Skeletal muscle tissue (tissue), 4 donors: ENCODE results near the gene SRBD1. TPM values are rescaled to one million over a fixed set of nuclear protein-coding genes. Genes with fewer than 3 reads are reported as not detected.
A peak's percentile ranks its signal among the peaks of the same experiment; 100 is the strongest.

Experiments used
- H3K27ac ChIP-seq: one replicate; pipeline ENCODE4 v1.7.0; 2013; ENCODE audit warnings: mild to moderate bottlenecking, low read depth, low read length, inconsistent platforms
- H3K27me3 ChIP-seq, 3 donors: one replicate each; pipeline ENCODE4 v1.7.0; 2013; ENCODE audit warnings: low read length in 3 of 3; ENCODE audit not compliant: control insufficient read depth in 3 of 3, insufficient read depth in 3 of 3
- H3K36me3 ChIP-seq, 3 donors: one replicate each; pipeline ENCODE4 v1.7.0; 2013; ENCODE audit warnings: low read length in 3 of 3; ENCODE audit not compliant: control insufficient read depth in 3 of 3, insufficient read depth in 3 of 3
- H3K4me1 ChIP-seq, 3 donors: one replicate each; pipeline ENCODE4 v1.7.0; 2013; ENCODE audit warnings: low read length in 3 of 3, mild to moderate bottlenecking in 3 of 3; ENCODE audit not compliant: control insufficient read depth in 3 of 3, insufficient read depth in 3 of 3
- H3K4me3 ChIP-seq, 3 donors: one replicate each; pipeline ENCODE4 v1.7.0; 2013; ENCODE audit warnings: low read length in 3 of 3
- H3K9ac ChIP-seq, 3 donors: one replicate each; pipeline ENCODE4 v1.7.0; 2013; ENCODE audit warnings: low read length in 3 of 3, mild to moderate bottlenecking in 3 of 3, moderate library complexity in 2 of 3, low read depth in 1 of 3
- H3K9me3 ChIP-seq, 3 donors: one replicate each; pipeline ENCODE4 v1.7.0; 2013; ENCODE audit warnings: low read length in 3 of 3; ENCODE audit not compliant: control insufficient read depth in 3 of 3
- total RNA-seq: library from RNA; depleted of rRNA; stranded (reverse); fragments of >200 nt; gene quantifications from one replicate; pipeline ENCODE4 v1.2.3, GENCODE V29; 2014
- donor health status: Osteomylitis.

SRBD1 gene
- total RNA-seq, 1 donor from 2014 or later = 57.9 TPM

DNA sequence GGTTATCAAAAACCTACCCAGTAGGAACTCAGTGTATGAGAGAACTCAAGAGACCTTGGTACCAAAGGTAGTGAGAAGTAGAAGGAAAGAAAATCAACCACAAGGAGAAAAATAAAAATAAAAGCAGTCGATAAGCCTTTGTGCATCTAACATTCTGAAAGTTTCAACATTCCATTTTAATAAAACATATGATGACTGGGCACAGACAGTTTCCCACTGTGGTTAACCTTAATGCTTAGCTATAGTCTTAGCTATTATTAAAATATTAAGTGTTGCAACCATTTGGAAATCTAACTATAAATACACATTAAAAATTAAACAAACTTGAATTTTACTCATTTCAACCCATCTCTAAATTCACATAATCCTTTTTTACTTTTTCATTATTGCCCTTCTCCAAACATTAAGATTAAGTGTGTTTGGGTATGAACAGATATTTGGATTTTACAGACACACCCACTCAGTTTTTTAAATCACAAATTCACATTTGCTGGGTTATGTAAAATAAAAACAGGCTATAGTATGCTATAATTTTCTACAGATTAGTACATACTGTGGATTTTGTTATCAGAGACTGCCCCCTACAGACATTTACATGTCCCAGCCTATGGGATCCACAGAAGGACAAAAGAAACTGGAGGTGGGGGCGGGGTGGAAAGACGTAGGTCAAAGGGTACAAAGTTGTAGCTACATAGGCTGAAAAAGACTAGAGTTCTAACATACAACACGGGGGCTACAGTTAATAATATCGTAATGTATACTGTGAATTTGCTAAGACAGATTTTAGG is 32.8 kb downstream of the SRBD1 start:
- H3K4me1 ChIP-seq = no peaks in the 10 kb centered on the region
- H3K9ac ChIP-seq = no peak overlapping the region
- H3K9me3 ChIP-seq = no peaks in the 10 kb centered on the region
- H3K27me3 ChIP-seq = no peaks in the 10 kb centered on the region
- H3K4me3 ChIP-seq = no peak overlapping the region
- H3K27ac ChIP-seq = no peak overlapping the region
- peaks cover 0 to 2% (median 0%) of the 10 kb centered on the region in 3 donors for H3K36me3 ChIP-seq

DNA sequence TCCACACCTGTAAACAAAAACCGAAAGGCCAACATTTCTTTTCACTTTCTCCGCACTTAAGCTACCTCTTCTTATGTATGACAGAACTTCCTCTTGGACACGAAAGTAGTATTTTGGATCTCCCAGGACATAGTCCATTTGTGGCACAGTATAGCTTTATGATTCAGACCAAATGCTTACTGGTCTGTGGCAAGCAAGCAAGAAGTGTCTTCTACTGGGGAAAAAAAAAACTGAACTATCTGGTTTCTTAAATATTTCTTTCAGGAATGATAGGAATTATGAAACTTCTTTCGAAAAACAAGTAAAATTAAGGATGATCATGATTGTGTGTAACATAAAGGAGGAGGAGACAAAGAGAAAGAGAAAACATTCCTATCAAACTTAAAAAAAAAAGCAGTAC is 33.6 kb downstream of the SRBD1 start:
- Histone ChIP-seq H3K9ac (no peak overlapping the region), H3K36me3 (peaks cover 0 to 2% (median 0%) of the 10 kb centered on the region in 3 donors), H3K4me3 (no peak overlapping the region), H3K9me3 (no peaks in the 10 kb centered on the region), H3K27me3 (no peaks in the 10 kb centered on the region), H3K4me1 (no peaks in the 10 kb centered on the region), H3K27ac (no peak overlapping the region)

DNA sequence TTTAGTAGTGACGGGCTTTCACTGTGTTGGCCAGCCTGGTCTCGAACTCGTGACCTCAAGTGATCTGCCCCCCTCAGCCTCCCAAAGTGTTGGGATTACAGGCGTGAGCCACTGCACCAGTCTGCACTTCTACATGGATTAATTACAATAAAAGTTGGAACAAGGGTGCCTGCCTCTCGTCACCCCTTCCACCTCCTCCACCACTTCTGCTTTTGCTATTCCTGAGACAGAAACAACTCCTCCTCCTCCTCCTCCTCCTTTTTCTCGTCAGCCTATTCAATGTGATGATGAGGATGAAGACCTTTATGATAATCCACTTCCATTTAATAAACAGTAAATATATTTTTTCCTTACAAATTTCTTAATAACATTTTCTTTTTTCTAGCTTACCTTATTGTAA is 35.2 kb downstream of the SRBD1 start:
- Histone ChIP-seq H3K27ac (no peak overlapping the region), H3K4me1 (no peaks in the 10 kb centered on the region), H3K27me3 (no peaks in the 10 kb centered on the region), H3K36me3 (peaks cover 0 to 2% (median 0%) of the 10 kb centered on the region in 3 donors), H3K9ac (no peak overlapping the region), H3K4me3 (no peak overlapping the region), H3K9me3 (no peaks in the 10 kb centered on the region)

DNA sequence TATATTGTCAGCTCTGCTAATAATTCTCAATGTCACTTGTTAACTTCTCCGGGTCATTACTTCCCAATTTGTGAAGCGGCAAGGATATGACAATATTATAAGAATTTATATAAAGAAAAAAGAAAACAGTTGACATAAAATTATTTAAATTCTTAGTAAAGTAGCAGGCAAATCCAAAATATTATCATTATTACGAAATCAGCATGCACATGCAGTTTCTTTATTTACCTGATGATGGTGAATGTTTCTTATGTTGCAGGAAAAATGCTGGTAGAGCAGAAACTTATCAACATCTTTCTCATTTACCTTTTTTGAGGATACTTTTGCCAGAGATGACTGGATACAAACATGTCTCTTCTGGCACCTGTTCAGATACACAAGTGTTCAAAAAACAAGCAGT is 38.1 kb downstream of the SRBD1 start:
- Histone ChIP-seq H3K4me3 (no peak overlapping the region), H3K9ac (no peak overlapping the region), H3K9me3 (no peaks in the 10 kb centered on the region), H3K27me3 (no peaks in the 10 kb centered on the region), H3K36me3 (peaks cover 0 to 2% (median 0%) of the 10 kb centered on the region in 3 donors), H3K27ac (no peak overlapping the region), H3K4me1 (no peaks in the 10 kb centered on the region)

DNA sequence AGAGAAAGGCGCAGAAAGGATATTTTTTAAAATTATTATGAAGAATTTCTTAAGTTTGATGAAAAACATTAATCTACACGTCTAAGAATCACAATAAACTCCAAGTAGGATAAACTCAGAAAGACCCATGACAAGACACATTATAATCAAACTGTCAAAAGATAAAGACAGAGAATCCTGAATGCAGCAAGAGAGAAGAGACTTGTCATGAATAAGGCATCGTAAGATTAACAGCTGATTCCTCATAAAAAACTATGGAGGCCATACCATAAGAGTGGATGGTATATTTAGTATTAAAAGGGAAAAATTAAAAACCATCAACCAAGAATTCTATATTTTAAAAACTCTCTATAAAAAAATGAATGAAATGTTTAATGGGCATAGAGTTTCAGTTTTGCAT is 39.1 kb downstream of the SRBD1 start:
- Histone ChIP-seq H3K36me3 (peaks cover 0 to 2% (median 0%) of the 10 kb centered on the region in 3 donors), H3K9me3 (no peaks in the 10 kb centered on the region), H3K4me3 (no peak overlapping the region), H3K27ac (no peak overlapping the region), H3K9ac (no peak overlapping the region), H3K4me1 (no peaks in the 10 kb centered on the region), H3K27me3 (no peaks in the 10 kb centered on the region)

DNA sequence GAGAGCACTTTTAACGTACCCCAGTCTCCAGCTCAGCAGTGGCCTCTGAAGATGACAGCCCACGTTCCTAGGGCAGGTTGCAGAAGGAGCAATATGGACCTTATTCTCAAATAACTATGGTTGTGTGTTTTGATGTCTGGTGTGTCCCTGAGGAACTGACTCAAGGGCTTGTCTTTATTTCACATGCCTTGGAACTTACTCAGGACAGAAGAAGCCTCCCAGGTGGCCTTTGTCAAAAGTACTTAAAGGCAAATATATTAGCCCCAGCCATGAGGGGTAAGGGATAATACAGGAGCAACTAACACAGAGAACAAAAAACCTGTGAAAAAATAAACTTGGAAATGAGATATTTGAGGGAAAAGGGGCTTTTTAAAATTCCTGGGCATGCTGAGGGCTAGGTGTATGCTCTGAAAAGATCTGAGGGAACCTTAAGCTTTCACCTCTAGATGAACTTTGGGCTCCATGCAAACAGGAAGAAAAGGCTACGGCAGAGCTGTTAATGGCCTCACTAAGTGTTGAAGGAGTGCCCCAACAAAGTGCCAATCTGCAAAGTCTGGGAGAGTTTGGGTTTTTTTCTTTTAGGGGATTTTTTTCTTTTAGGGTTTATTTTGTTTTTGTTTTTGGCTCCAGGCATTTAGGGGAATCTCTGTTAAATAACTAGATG is 40.3 kb downstream of the SRBD1 start:
- H3K4me3 ChIP-seq = no peak overlapping the region
- no peak overlapping the region for H3K9ac ChIP-seq
- peaks cover 0 to 2% (median 0%) of the 10 kb centered on the region in 3 donors for H3K36me3 ChIP-seq
- H3K4me1 ChIP-seq = no peaks in the 10 kb centered on the region
- no peaks in the 10 kb centered on the region for H3K9me3 ChIP-seq
- no peak overlapping the region for H3K27ac ChIP-seq
- H3K27me3 ChIP-seq = no peaks in the 10 kb centered on the region

DNA sequence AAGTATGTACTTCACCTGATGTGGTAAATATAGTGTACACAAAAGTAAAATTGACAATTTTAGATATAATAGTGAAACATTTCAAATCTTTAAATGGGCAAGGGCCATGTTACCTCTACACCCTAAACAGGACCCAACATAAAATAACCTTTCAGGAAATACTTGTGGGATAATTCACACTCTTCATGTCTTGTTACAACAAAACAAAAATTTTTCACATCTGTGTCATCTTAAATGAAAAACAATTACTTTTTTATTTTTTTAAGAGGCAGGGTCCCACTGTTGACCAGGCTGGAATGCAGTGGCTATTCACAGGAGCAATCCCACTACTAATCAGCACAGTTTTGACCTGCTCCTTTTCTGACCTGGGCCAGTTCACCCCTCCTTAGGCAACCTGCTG is 42.1 kb downstream of the SRBD1 start:
- Histone ChIP-seq H3K27me3 (no peaks in the 10 kb centered on the region), H3K36me3 (peaks cover 0 to 2% (median 0%) of the 10 kb centered on the region in 3 donors), H3K4me1 (no peaks in the 10 kb centered on the region), H3K9ac (no peak overlapping the region), H3K27ac (no peak overlapping the region), H3K9me3 (no peaks in the 10 kb centered on the region), H3K4me3 (no peak overlapping the region)

DNA sequence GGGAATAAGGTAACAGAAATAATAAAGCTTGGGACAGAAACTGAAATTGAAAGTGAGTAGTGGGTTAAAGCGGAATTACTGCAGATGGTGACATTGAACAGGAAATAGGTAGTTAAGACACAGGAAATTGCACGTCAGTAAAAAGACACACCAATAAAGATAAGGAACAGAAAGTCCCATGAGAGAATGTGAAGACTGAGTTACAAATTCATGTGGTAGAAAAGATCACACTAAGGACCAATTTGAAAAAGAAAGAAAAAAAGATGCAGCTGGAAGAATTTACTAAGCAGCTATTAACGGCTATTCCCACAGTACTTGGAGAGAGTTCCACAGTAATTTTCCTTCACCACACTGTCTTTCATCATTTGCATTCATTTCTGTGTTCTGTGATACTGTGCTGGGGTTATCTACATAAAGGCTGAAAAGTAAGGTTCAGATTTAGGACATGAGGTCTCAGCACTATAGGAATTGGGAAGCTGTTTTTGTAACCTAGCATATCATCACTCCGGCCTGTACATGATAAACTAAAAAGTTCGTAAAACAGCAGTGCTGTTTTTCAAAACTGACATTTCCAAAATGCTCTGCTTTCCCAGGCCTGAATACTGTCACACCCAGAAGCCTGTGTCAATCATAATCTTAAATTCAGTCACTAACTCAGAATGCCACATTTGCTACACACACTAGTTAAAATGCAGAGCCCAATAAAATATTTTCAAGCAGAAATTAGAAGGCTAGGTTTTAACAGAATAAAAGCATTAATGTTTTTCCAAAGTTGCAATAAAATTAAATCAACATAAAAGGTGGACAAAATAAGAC is 42.9 kb downstream of the SRBD1 start:
- no peaks in the 10 kb centered on the region for H3K27me3 ChIP-seq
- no peaks in the 10 kb centered on the region for H3K9me3 ChIP-seq
- H3K4me1 ChIP-seq = no peaks in the 10 kb centered on the region
- H3K9ac ChIP-seq = no peak overlapping the region
- H3K4me3 ChIP-seq = peak overlapping the region in 1 of 3 donors; percentile 8
- H3K27ac ChIP-seq = no peak overlapping the region
- H3K36me3 ChIP-seq = no peaks in the 10 kb centered on the region

DNA sequence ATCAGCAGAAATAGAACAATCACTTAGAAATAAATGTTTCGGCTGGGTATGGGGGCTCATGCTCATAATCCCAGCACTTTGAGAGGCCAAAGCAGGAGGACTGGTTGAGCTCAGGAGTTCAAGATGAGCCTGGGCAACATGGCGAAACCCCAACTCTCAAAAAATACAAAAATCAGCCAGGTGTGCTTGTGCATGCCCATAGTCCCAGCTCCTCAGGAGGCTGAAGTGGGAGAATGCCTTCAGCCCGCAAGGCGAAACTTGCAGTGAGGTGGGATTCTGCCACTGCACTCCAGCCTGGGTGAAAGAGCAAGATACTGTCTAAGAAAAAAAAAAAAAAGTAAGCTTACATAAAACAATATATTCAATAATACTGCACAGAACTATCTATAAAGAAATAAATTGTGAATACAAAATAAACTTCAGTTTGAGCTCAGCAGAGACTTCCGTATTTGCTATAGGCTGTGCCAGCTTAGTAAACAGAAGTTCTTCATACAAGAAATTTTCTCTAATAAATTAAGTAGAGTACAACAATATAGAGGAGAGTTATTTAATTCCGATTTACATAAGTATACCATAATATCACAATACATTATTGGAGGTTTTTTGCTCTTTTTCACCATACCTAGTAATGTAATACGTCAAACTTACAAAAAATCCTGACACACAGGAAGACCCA is 43.6 kb downstream of the SRBD1 start:
- no peaks in the 10 kb centered on the region for H3K36me3 ChIP-seq
- no peak overlapping the region for H3K9ac ChIP-seq
- H3K27ac ChIP-seq = no peak overlapping the region
- no peaks in the 10 kb centered on the region for H3K27me3 ChIP-seq
- H3K4me1 ChIP-seq = no peaks in the 10 kb centered on the region
- no peaks in the 10 kb centered on the region for H3K9me3 ChIP-seq
- H3K4me3 ChIP-seq = no peak overlapping the region
